SK-N-SH (cell line): ENCODE measurements around the gene PSAP. TPM values are rescaled to one million over a fixed set of nuclear protein-coding genes. Genes with fewer than 3 reads are reported as not detected.

ENCODE experiments used
- CTCF ChIA-PET: fragments of 300-600, 350-600 bp; formaldehyde crosslinking; extraction: SDS; loops from one replicate; lab custom pipeline; 2021; lab: Yijun Ruan, JAX
- POLR2A ChIA-PET: fragments of 350-600 bp; sonication (Branson Sonifier 250); formaldehyde crosslinking; extraction: SDS; loops from one replicate; lab custom pipeline; 2020; ENCODE audit warnings: antibody characterized with exemption, inconsistent platforms; lab: Yijun Ruan, JAX
- DNase-seq: peaks from one replicate; pipeline ENCODE4 v3.0.0; 2012
- H2AFZ ChIP-seq: fragments of 200-600 bp; sonication (generic); 2 replicates; pipeline ENCODE4 v1.8.1; 2016; ENCODE audit warnings: antibody characterized with exemption, mild to moderate bottlenecking, low read depth
- H3F3A ChIP-seq: fragments of 200-600 bp; sonication (generic); replicated peaks from 2 replicates; pipeline ENCODE3; 2016; ENCODE audit warnings: antibody characterized with exemption, mild to moderate bottlenecking; ENCODE audit not compliant: insufficient read depth
- H3K27ac ChIP-seq, 2 experiments: fragments of 200-500 bp in 1 of 2; fragments of 200-600 bp in 1 of 2; sonication (Bioruptor generic) in 1 of 2; sonication (generic), shearing (Covaris generic) in 1 of 2; 2 replicates each; pipeline versions ENCODE4 v1.5.1 to v1.6.1; 2014 to 2016; ENCODE audit warnings: low read depth in 2 of 2, inconsistent platforms in 1 of 2, low read length in 1 of 2, mild to moderate bottlenecking in 1 of 2, mixed read lengths in 1 of 2
- H3K27me3 ChIP-seq: fragments of 200-600 bp; sonication (generic), shearing (Covaris generic); 2 replicates; pipeline ENCODE4 v1.6.1; 2016; ENCODE audit warnings: mixed run types; ENCODE audit not compliant: insufficient read depth
- H3K36me3 ChIP-seq, 2 experiments: fragments of 200-500 bp in 1 of 2; fragments of 200-600 bp in 1 of 2; sonication (Bioruptor generic) in 1 of 2; sonication (generic) in 1 of 2; replicated peaks in 1 of 2; 2 replicates each; pipeline versions ENCODE3 to v1.5.1; 2014 to 2016; ENCODE audit warnings: low read length in 1 of 2, mild to moderate bottlenecking in 1 of 2; ENCODE audit not compliant: insufficient read depth in 2 of 2, control insufficient read depth in 1 of 2
- H3K4me1 ChIP-seq, 2 experiments: fragments of 200-500 bp in 1 of 2; fragments of 200-600 bp in 1 of 2; sonication (Bioruptor generic) in 1 of 2; sonication (generic), shearing (Covaris generic) in 1 of 2; 2 replicates each; pipeline versions ENCODE4 v1.5.1 to v1.6.1; 2014 to 2016; ENCODE audit warnings: low read depth in 1 of 2, low read length in 1 of 2, mixed run types in 1 of 2; ENCODE audit not compliant: insufficient read depth in 2 of 2, control insufficient read depth in 1 of 2
- H3K4me2 ChIP-seq: fragments of 200-600 bp; sonication (generic), shearing (Covaris generic); 2 replicates; pipeline ENCODE4 v1.6.1; 2017; ENCODE audit warnings: mixed run types
- H3K4me3 ChIP-seq, 2 experiments: fragments of 200-500 bp in 1 of 2; fragments of 200-600 bp in 1 of 2; sonication (Bioruptor generic) in 1 of 2; sonication (generic), shearing (Covaris generic) in 1 of 2; 2 replicates each; pipeline versions ENCODE4 v1.5.1 to v1.8.1; 2014 to 2016; ENCODE audit warnings: low read depth in 2 of 2, inconsistent platforms in 1 of 2, low read length in 1 of 2, mild to moderate bottlenecking in 1 of 2, mixed read lengths in 1 of 2, moderate library complexity in 1 of 2
- H3K79me2 ChIP-seq: fragments of 200-600 bp; sonication (generic); 2 replicates; pipeline ENCODE4 v1.8.1; 2017; ENCODE audit warnings: mild to moderate bottlenecking; ENCODE audit not compliant: insufficient read depth
- H3K9ac ChIP-seq: fragments of 200-600 bp; sonication (generic); 2 replicates; pipeline ENCODE4 v1.6.1; 2017; ENCODE audit warnings: mixed run types
- H3K9me2 ChIP-seq: fragments of 200-600 bp; sonication (generic); 2 replicates; pipeline ENCODE4 v1.6.1; 2017; ENCODE audit warnings: mixed run types
- H3K9me3 ChIP-seq: fragments of 200-600 bp; sonication (generic); 2 replicates; pipeline ENCODE4 v1.6.1; 2017; ENCODE audit warnings: mixed run types, mild to moderate bottlenecking, moderate library complexity
- H4K20me1 ChIP-seq: fragments of 200-600 bp; sonication (generic); 2 replicates; pipeline ENCODE4 v1.6.1; 2017; ENCODE audit warnings: mild to moderate bottlenecking, mixed run types; ENCODE audit not compliant: insufficient read depth
- CHD2 ChIP-seq: fragments of 150-350 bp; IDR thresholded peaks from 2 replicates; pipeline ENCODE4 v1.6.1; 2018; ENCODE audit warnings: low read length; ENCODE audit not compliant: partially characterized antibody
- CTCF ChIP-seq: fragments of 200-600 bp; sonication (generic); IDR thresholded peaks from 2 replicates; pipeline ENCODE4 v1.6.1; 2017; ENCODE audit warnings: antibody characterized with exemption, mild to moderate bottlenecking, moderate library complexity
- EP300 ChIP-seq, 2 experiments: IDR thresholded peaks; 2 replicates each; pipeline versions ENCODE4 v1.4.0 to v1.6.1; 2012; ENCODE audit warnings: borderline replicate concordance in 1 of 2, low read depth in 1 of 2, low read length in 1 of 2
- GATA2 ChIP-seq: sonication (generic); formaldehyde crosslinking; IDR thresholded peaks from 2 replicates; pipeline ENCODE4 v1.5.0; 2020; ENCODE audit warnings: mild to moderate bottlenecking, missing genetic modification reagents
- MAX ChIP-seq: IDR thresholded peaks from 2 replicates; pipeline ENCODE4 v1.4.0; 2012; ENCODE audit warnings: low read depth
- MXI1 ChIP-seq: IDR thresholded peaks from 2 replicates; pipeline ENCODE4 v1.6.1; 2012; ENCODE audit warnings: mild to moderate bottlenecking, low read depth, low read length, improper control_type of control experiment
- POLR2AphosphoS5 ChIP-seq: IDR thresholded peaks from 2 replicates; pipeline ENCODE4 v1.6.1; 2012; ENCODE audit warnings: low read depth, low read length
- RAD21 ChIP-seq: IDR thresholded peaks from 2 replicates; pipeline ENCODE4 v1.6.1; 2012; ENCODE audit warnings: mild to moderate bottlenecking, low read length
- RCOR1 ChIP-seq: fragments of 150-350 bp; IDR thresholded peaks from 2 replicates; pipeline ENCODE4 v1.6.1; 2017; ENCODE audit warnings: antibody characterized with exemption, low read length
- RFX5 ChIP-seq: IDR thresholded peaks from 2 replicates; pipeline ENCODE4 v1.6.1; 2012; ENCODE audit warnings: mild to moderate bottlenecking, improper control_type of control experiment, low read length
- SMC3 ChIP-seq: IDR thresholded peaks from 2 replicates; pipeline ENCODE4 v1.6.1; 2012; ENCODE audit warnings: low read depth, low read length, improper control_type of control experiment
- TEAD4 ChIP-seq: IDR thresholded peaks from 2 replicates; pipeline ENCODE4 v1.4.0; 2012; ENCODE audit warnings: mild to moderate bottlenecking, borderline replicate concordance; ENCODE audit not compliant: insufficient read depth
- YY1 ChIP-seq: IDR thresholded peaks from 2 replicates; pipeline ENCODE4 v1.4.0; 2012; ENCODE audit warnings: low read depth, mild to moderate bottlenecking
- WGBS: methylation state at CpG from one replicate; pipeline ENCODE4 v1.1.6; 2017; ENCODE audit warnings: low lambda C conversion rate; 5-methylcytosine and 5-hydroxymethylcytosine counted together
- polyA plus RNA-seq, 3 experiments: library from polyadenylated mRNA; depleted of rRNA; stranded (reverse); fragments of >200 nt; gene quantifications; 2 replicates each; pipeline ENCODE4 v1.2.3, GENCODE V29; 2012
- TF ChIP-seq, protein P1 (sequence below): IDR thresholded peaks from 2 replicates; pipeline ENCODE4 v1.4.0; 2012; ENCODE audit warnings: low read depth, borderline replicate concordance
- TF ChIP-seq, protein P2 (sequence below): IDR thresholded peaks from 2 replicates; pipeline ENCODE4; 2012

The PSAP gene
- polyA plus RNA-seq, 1 of the 3 experiments (the other 2 are of a cell fraction): 1,647 TPM

DNA sequence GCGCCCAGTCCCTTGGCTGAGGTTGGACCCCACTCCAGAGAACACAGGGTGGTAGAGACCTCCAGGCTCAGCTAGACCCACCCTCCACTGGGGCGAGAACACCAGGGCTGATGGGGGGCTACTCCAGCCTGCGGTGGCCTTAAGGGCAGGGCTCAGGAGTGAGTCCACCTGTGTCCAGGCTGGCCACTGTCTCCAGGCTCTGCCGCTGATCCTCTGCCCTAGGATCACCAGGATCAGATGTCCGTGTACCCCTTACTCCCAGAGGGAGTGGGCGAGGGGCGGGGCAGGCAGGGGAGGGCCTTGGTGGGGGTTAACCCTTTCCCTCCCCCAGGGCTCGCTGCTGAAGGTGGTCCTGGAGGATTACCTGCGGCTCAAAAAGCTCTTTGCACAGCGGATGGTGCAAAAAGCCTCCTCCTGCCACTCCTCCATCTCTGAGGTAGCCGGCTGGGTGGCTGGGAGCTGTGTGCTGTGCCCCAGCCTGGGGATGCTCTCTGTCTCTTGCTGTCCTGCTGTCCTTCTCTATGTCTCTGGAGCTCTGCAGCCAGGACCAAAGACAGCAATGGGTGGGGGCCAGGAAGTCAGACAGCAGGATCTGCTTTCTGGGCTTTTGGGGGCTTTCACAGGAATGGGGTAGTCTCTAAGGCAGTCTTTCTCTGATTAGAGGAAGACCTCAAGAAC lies 38.0 kb downstream of the PSAP start:
- H3K4me1 ChIP-seq: no peaks in the 10 kb centered on the region; a peak in 1 of 4 replicates
- no peaks in the 10 kb centered on the region for H3K27me3 ChIP-seq
- CTCF ChIA-PET: interaction anchor here (0.7 to 5.5 kb wide), 22 partner anchors 10 to 494 kb away, joined by 3 to 36 read pairs (median 5); partner anchors contain the start of genes CDH23 and SLC29A3
- no peaks in the 10 kb centered on the region for H3K9me3 ChIP-seq
- H3K4me2 ChIP-seq: no peak overlapping the region
- TF ChIP-seq, protein P1, sequence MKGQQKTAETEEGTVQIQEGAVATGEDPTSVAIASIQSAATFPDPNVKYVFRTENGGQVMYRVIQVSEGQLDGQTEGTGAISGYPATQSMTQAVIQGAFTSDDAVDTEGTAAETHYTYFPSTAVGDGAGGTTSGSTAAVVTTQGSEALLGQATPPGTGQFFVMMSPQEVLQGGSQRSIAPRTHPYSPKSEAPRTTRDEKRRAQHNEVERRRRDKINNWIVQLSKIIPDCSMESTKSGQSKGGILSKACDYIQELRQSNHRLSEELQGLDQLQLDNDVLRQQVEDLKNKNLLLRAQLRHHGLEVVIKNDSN: no peak
- TF ChIP-seq POLR2AphosphoS5 (no peak), RFX5 (no peak), CHD2 (no peak), RCOR1 (no peak), YY1 (no peak), EP300 (IDR thresholded peaks at IDR 0.05; ENCODE audit: borderline replicate concordance in 1 of 2, low read depth in 1 of 2, low read length in 1 of 2) (no peak)
- DNase-seq: no peak
- H2AFZ ChIP-seq: no peak overlapping the region
- POLR2A ChIA-PET: interaction anchor here (1.0 kb wide), 1 partner anchor 68 kb away, joined by 3 read pairs; no protein-coding TSS in a partner anchor
- no peaks in the 10 kb centered on the region for H3F3A ChIP-seq
- H3K79me2 ChIP-seq: no peaks in the 10 kb centered on the region
- H3K27ac ChIP-seq: no peak overlapping the region
- peaks cover 2 to 32% of the 10 kb centered on the region in 2 experiments for H3K36me3 ChIP-seq
- WGBS: 92% methylated on average over 2 of the region's 11 CpGs
- 0 out of 2 replicates have a peak, but pooled peaks cover 6% of the 10 kb centered on the region for H4K20me1 ChIP-seq
- H3K9me2 ChIP-seq: no peaks in the 10 kb centered on the region
- no peak overlapping the region for H3K4me3 ChIP-seq
- H3K9ac ChIP-seq: no peak overlapping the region

- no peak overlapping the region for H3K9ac ChIP-seq
- no peaks in the 10 kb centered on the region for H3K79me2 ChIP-seq
- no peak overlapping the region for H3K4me2 ChIP-seq
- H4K20me1 ChIP-seq: 0 out of 2 replicates have a peak, but pooled peaks cover 5% of the 10 kb centered on the region
- POLR2A ChIA-PET: interaction anchor here (1.0 kb wide), 1 partner anchor 69 kb away, joined by 3 read pairs; no protein-coding TSS in a partner anchor
- no peak overlapping the region for H3K27ac ChIP-seq
- H3K36me3 ChIP-seq: peaks cover 0 to 25% of the 10 kb centered on the region in 2 experiments
- H3K4me1 ChIP-seq: no peaks in the 10 kb centered on the region; a peak in 1 of 4 replicates
- H3K27me3 ChIP-seq: no peaks in the 10 kb centered on the region
- 72% methylated on average over 13 of the region's 22 CpGs for WGBS
- peak; percentile 90 for DNase-seq
- no peak overlapping the region for H2AFZ ChIP-seq
- H3K9me2 ChIP-seq: no peaks in the 10 kb centered on the region
- CTCF ChIA-PET: interaction anchor here (0.6 to 5.5 kb wide), 34 partner anchors 9 to 493 kb away, joined by 3 to 36 read pairs (median 5); partner anchors contain the start of genes CDH23, SLC29A3 and VSIR
- H3K4me3 ChIP-seq: no peak overlapping the region; a peak in 1 of 4 replicates
- H3K9me3 ChIP-seq: no peaks in the 10 kb centered on the region
- no peaks in the 10 kb centered on the region for H3F3A ChIP-seq
- no peak for TF ChIP-seq GATA2
- no peak for TF ChIP-seq POLR2AphosphoS5
- TF ChIP-seq SMC3: peak; percentile 70
- 0 out of 2 replicates have a peak, but pooled peaks have one; percentile 32 for TF ChIP-seq MAX
- TF ChIP-seq, protein P2, sequence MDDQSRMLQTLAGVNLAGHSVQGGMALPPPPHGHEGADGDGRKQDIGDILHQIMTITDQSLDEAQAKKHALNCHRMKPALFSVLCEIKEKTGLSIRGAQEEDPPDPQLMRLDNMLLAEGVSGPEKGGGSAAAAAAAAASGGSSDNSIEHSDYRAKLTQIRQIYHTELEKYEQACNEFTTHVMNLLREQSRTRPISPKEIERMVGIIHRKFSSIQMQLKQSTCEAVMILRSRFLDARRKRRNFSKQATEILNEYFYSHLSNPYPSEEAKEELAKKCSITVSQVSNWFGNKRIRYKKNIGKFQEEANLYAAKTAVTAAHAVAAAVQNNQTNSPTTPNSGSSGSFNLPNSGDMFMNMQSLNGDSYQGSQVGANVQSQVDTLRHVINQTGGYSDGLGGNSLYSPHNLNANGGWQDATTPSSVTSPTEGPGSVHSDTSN: no peak
- TF ChIP-seq, protein P1: peak; percentile 44; the same call in 1 of the 2 replicates
- peak; percentile 54 for TF ChIP-seq MXI1
- peak; percentile 74 for TF ChIP-seq CTCF
- no peak for TF ChIP-seq TEAD4
- peak; percentile 78 for TF ChIP-seq RAD21
- TF ChIP-seq, all 33 proteins: peak for 6
These were observed 38.8 kb downstream of the PSAP start for GRCh38 chr10:71812016-71812912.
